Ovary (tissue), 3 donors: ENCODE measurements around the gene UGT1A5.

Source experiments
- CTCF ChIP-seq, 3 donors: fragments of 450-650 bp in 2 of 3; fragments of 200-600 bp in 1 of 3; IDR thresholded peaks; one replicate each; pipeline versions ENCODE4 v1.5.1 to v1.8.0; 2016 to 2022; ENCODE audit warnings: antibody characterized with exemption in 3 of 3, mild to moderate bottlenecking in 1 of 3
- POLR2A ChIP-seq: fragments of 450-650 bp; IDR thresholded peaks from one replicate; pipeline ENCODE4 v1.6.1; 2017; ENCODE audit warnings: antibody characterized with exemption, mild to moderate bottlenecking, moderate library complexity
- donor health status: DM: no; HTN: no; CAD: no.

- TF ChIP-seq CTCF (IDR thresholded peaks at IDR 0.05), result no peak
- no peak for TF ChIP-seq POLR2A
These were observed 76.8 kb downstream of the UGT1A5 start for GRCh38 chr2:233789554-233789953.
